ENCODE measurements around the gene ALAS1.

Gene ALAS1

GRCh38 chr3:52257911-52258310 lies 60.0 kb downstream of the ALAS1 start:
- H3K4me1 Mint-ChIP-seq (ENCODE audit: low read depth): peaks cover 64% of the 10 kb centered on the region
- H3K4me3 Mint-ChIP-seq: no peak overlapping the region
- no peaks in the 10 kb centered on the region for H3K9me3 Mint-ChIP-seq
- intact Hi-C loops (cut with micrococcal nuclease): no loop called here
- H3K27ac Mint-ChIP-seq: peak overlapping the region; percentile 55
- H3K36me3 Mint-ChIP-seq (ENCODE audit: low read depth): peaks cover 100% of the 10 kb centered on the region
- H3K27me3 Mint-ChIP-seq: no peaks in the 10 kb centered on the region

GRCh38 chr3:52259035-52259434 lies 61.1 kb downstream of the ALAS1 start:
- intact Hi-C loops (cut with micrococcal nuclease): no loop called here
- H3K4me3 Mint-ChIP-seq: no peak overlapping the region
- no peak overlapping the region for H3K27ac Mint-ChIP-seq
- no peaks in the 10 kb centered on the region for H3K27me3 Mint-ChIP-seq
- H3K36me3 Mint-ChIP-seq (ENCODE audit: low read depth): peaks cover 100% of the 10 kb centered on the region
- peaks cover 64% of the 10 kb centered on the region for H3K4me1 Mint-ChIP-seq (ENCODE audit: low read depth)
- no peaks in the 10 kb centered on the region for H3K9me3 Mint-ChIP-seq

GRCh38 chr3:52259448-52259847 lies 61.5 kb downstream of the ALAS1 start:
- H3K27ac Mint-ChIP-seq: no peak overlapping the region
- H3K9me3 Mint-ChIP-seq: no peaks in the 10 kb centered on the region

GRCh38 chr3:52262447-52262846 lies 64.5 kb downstream of the ALAS1 start:
- Mint-ChIP-seq H3K4me1 (ENCODE audit: low read depth) (peaks cover 45% of the 10 kb centered on the region), H3K4me3 (no peak overlapping the region), H3K9me3 (no peaks in the 10 kb centered on the region), H3K27me3 (no peaks in the 10 kb centered on the region), H3K27ac (no peak overlapping the region), H3K36me3 (ENCODE audit: low read depth) (peaks cover 100% of the 10 kb centered on the region)
- intact Hi-C loops (cut with micrococcal nuclease): no loop called here

More at GRCh38 chr3:52259448-52259847, 61.5 kb downstream of the ALAS1 start:
- Mint-ChIP-seq H3K36me3 (ENCODE audit: low read depth) (peaks cover 100% of the 10 kb centered on the region), H3K27me3 (no peaks in the 10 kb centered on the region), H3K4me1 (ENCODE audit: low read depth) (peaks cover 64% of the 10 kb centered on the region), H3K4me3 (no peak overlapping the region)
- intact Hi-C loops (cut with micrococcal nuclease): no loop called here
